ENCODE results near the gene ZBTB20.

Gene ZBTB20

GRCh38 chr3:114336857-114337256 lies 810.2 kb downstream of the ZBTB20 start:
- no peaks in the 10 kb centered on the region for H4K20me1 ChIP-seq (ENCODE audit: insufficient read depth, low read length)
- H3K4me1 ChIP-seq (ENCODE audit: low read length), result peaks cover 33% of the 10 kb centered on the region
- H3K9ac ChIP-seq (ENCODE audit: low read length), result no peak overlapping the region
- no peaks in the 10 kb centered on the region for H3K36me3 ChIP-seq (replicated peaks; ENCODE audit: low read depth, low read length)
- no peaks in the 10 kb centered on the region for H3K79me2 ChIP-seq (ENCODE audit: low read length)
- H3K27me3 ChIP-seq (ENCODE audit: low read depth, low read length), result no peaks in the 10 kb centered on the region
- peak overlapping the region; percentile 15 for H2AFZ ChIP-seq (ENCODE audit: low read depth, low read length)
- no peaks in the 10 kb centered on the region for H3K9me3 ChIP-seq (ENCODE audit: insufficient read depth, low read length)
- H3K4me2 ChIP-seq (ENCODE audit: low read length), result peak overlapping the region; percentile 13
- H3K27ac ChIP-seq (ENCODE audit: low read length), result no peak overlapping the region
- H3K4me3 ChIP-seq (ENCODE audit: low read length), result no peak overlapping the region
- TF ChIP-seq EZH2phosphoT487 (IDR thresholded peaks at IDR 0.05; ENCODE audit: low read depth) (no peak), CTCF (IDR thresholded peaks at IDR 0.05; ENCODE audit: low read depth, low read length) (no peak)

GRCh38 chr3:114336122-114336697 lies 810.9 kb downstream of the ZBTB20 start:
- Histone ChIP-seq H3K36me3 (replicated peaks; ENCODE audit: low read depth, low read length) (no peaks in the 10 kb centered on the region), H3K27me3 (ENCODE audit: low read depth, low read length) (no peaks in the 10 kb centered on the region), H3K27ac (ENCODE audit: low read length) (no peak overlapping the region), H3K9me3 (ENCODE audit: insufficient read depth, low read length) (no peaks in the 10 kb centered on the region), H2AFZ (ENCODE audit: low read depth, low read length) (peak overlapping the region; percentile 15; the same call in 1 of the 2 replicates), H3K79me2 (ENCODE audit: low read length) (no peaks in the 10 kb centered on the region), H3K4me1 (ENCODE audit: low read length) (peaks cover 33% of the 10 kb centered on the region), H3K9ac (ENCODE audit: low read length) (no peak overlapping the region), H4K20me1 (ENCODE audit: insufficient read depth, low read length) (no peaks in the 10 kb centered on the region), H3K4me2 (ENCODE audit: low read length) (peak overlapping the region; percentile 13), H3K4me3 (ENCODE audit: low read length) (no peak overlapping the region)
- TF ChIP-seq CTCF (IDR thresholded peaks at IDR 0.05; ENCODE audit: low read depth, low read length), result peak; percentile 75
- no peak for TF ChIP-seq EZH2phosphoT487 (IDR thresholded peaks at IDR 0.05; ENCODE audit: low read depth)

GRCh38 chr3:114333923-114334240 lies 813.2 kb downstream of the ZBTB20 start:
- Histone ChIP-seq H3K9ac (ENCODE audit: low read length) (no peak overlapping the region), H3K4me3 (ENCODE audit: low read length) (no peak overlapping the region)

More at GRCh38 chr3:114333923-114334240, 813.2 kb downstream of the ZBTB20 start:
- H4K20me1 ChIP-seq (ENCODE audit: insufficient read depth, low read length), result no peaks in the 10 kb centered on the region
- no peaks in the 10 kb centered on the region for H3K79me2 ChIP-seq (ENCODE audit: low read length)
- no peaks in the 10 kb centered on the region for H3K27me3 ChIP-seq (ENCODE audit: low read depth, low read length)
- H2AFZ ChIP-seq (ENCODE audit: low read depth, low read length), result no peak overlapping the region
- no peak overlapping the region for H3K4me2 ChIP-seq (ENCODE audit: low read length)
- no peaks in the 10 kb centered on the region for H3K36me3 ChIP-seq (replicated peaks; ENCODE audit: low read depth, low read length)
- no peaks in the 10 kb centered on the region for H3K9me3 ChIP-seq (ENCODE audit: insufficient read depth, low read length)
- TF ChIP-seq CTCF (IDR thresholded peaks at IDR 0.05; ENCODE audit: low read depth, low read length) (no peak), EZH2phosphoT487 (IDR thresholded peaks at IDR 0.05; ENCODE audit: low read depth) (no peak)
- peaks cover 37% of the 10 kb centered on the region for H3K4me1 ChIP-seq (ENCODE audit: low read length)
- no peak overlapping the region for H3K27ac ChIP-seq (ENCODE audit: low read length)

Data from OCI-LY3 (cell line).